IgD-negative memory B cell (primary cell): ENCODE data around the gene THAP7. TPM values are rescaled to one million over a fixed set of nuclear protein-coding genes. Genes with fewer than 3 reads are reported as not detected.
A peak's percentile ranks its signal among the peaks of the same experiment; 100 is the strongest.
"Not testable (repeated sequence)": the region's sequence is repeated elsewhere in the genome, so short reads cannot be mapped to it uniquely, and the experiment has no call there.

Experiments
- H3K27ac Mint-ChIP-seq, 3 donors: one replicate each; pipeline ENCODE4 v1.8.0; 2020 to 2022; ENCODE audit warnings: mild to moderate bottlenecking in 3 of 3, mixed read lengths in 3 of 3, moderate library complexity in 1 of 3
- H3K27me3 Mint-ChIP-seq: one replicate; pipeline ENCODE4 v1.8.0; 2021; ENCODE audit warnings: mixed read lengths
- H3K36me3 Mint-ChIP-seq: one replicate; pipeline ENCODE4 v1.8.0; 2020; ENCODE audit warnings: mild to moderate bottlenecking, mixed read lengths
- H3K4me1 Mint-ChIP-seq, 3 donors: one replicate each; pipeline ENCODE4 v1.8.0; 2020 to 2022; ENCODE audit warnings: mixed read lengths in 3 of 3, mild to moderate bottlenecking in 1 of 3
- H3K4me3 Mint-ChIP-seq, 4 donors: one replicate each; pipeline ENCODE4 v1.8.0; 2020 to 2022; ENCODE audit warnings: mild to moderate bottlenecking in 4 of 4, mixed read lengths in 4 of 4, moderate library complexity in 3 of 4
- H3K9me3 Mint-ChIP-seq, 3 donors: one replicate each; pipeline ENCODE4 v1.8.0; 2020 to 2021; ENCODE audit warnings: mixed read lengths in 3 of 3, mild to moderate bottlenecking in 1 of 3
- polyA plus RNA-seq: library from polyadenylated mRNA; unstranded; fragments of 300-500 nt; fragmentation: Illumina TruSeq; gene quantifications from one replicate; pipeline ENCODE4 v1.2.3, GENCODE V29; 2021

The THAP7 gene, protein sequence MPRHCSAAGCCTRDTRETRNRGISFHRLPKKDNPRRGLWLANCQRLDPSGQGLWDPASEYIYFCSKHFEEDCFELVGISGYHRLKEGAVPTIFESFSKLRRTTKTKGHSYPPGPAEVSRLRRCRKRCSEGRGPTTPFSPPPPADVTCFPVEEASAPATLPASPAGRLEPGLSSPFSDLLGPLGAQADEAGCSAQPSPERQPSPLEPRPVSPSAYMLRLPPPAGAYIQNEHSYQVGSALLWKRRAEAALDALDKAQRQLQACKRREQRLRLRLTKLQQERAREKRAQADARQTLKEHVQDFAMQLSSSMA
- 55.9 TPM for polyA plus RNA-seq

DNA sequence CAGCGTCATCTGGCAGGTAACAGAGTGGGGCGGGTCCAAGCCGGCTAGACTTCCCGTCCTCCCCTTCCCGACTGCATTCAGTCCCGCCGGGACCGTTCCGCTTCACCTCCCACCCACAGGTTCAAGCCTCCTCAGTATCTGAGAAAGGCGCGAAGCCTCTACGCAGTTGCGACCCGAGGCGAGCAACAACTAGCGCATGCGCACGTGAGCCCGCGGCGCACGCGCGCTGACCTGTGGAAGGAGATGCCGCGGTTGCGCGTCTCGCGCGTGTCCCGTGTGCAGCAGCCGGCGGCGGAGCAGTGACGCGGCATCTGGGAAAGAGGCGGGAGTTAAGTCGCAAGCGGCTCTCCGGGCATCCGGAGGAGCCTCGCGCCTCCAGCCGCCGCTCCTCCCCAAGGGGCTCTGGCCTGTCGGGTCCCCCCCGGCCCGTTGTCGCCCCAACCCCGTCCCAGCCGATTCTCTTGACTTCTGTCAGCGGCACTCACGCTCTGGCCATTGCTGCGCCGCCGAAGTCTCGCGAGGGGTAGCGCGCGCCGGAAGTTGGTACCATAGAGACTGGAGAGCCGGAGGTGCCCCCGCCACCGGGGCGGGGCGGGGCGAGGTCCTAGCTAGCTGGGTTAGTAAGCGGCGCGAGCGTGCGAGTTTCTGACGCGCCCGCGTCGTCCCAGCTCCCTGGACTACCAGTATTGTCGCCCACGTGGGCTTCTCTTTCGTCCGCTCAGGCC, at the start of gene THAP7:
TSS of gene THAP7 (minus strand) at position 518 of the 725 bp plus-strand sequence. CDS start at position 311, 207 bp downstream.
- Mint-ChIP-seq H3K27ac (peak within 1 kb of the TSS; percentile 98 to 100 (median 99)), H3K27me3 (no peaks in the 10 kb centered on the region), H3K4me1 (peaks cover 5 to 20% (median 13%) of the 10 kb centered on the region in 3 donors), H3K4me3 (peak within 1 kb of the TSS; percentile 93 to 99 (median 98)), H3K36me3 (peaks cover 3% of the 10 kb centered on the region), H3K9me3 (no peaks in the 10 kb centered on the region)

DNA sequence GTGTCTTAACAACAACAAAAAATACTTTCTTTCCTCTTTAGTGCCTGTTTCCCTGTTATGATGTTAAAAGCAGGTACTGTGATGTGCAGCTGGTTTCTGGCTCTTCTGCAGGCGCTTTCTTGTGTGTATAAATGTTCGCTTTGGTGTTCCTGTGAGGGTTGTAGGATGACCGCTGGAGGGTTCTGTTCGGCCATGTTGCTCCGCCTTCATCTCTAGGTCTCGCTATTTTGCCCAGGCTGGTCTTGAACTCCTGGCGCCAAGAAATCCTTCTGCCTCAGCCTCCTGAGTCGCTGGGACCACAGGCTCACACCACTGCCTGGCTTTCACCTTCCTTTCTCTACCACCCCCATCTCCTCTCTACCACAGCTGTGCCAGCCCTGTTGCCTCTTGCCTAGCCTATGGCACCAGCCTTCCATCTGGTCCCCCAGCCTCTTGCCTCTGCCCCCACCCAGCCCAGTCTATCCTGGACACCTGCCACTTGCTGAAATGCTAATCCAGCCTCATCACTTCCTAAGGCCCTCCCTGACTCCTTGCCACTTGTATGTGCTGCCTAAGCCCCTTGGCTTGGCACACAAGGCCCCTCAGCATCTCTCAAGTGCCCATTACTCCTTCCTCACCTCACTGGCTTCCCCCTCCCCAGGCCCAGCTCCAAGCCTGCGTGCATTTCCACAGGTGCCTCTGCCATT, 49.4 kb upstream of the THAP7 start:
- peaks cover 2% of the 10 kb centered on the region for H3K36me3 Mint-ChIP-seq
- no peak overlapping the region for H3K4me3 Mint-ChIP-seq
- peaks cover 0 to 7% (median 6%) of the 10 kb centered on the region in 3 donors for H3K4me1 Mint-ChIP-seq
- H3K27ac Mint-ChIP-seq, result no peak overlapping the region
- H3K27me3 Mint-ChIP-seq, result peaks cover 11% of the 10 kb centered on the region
- no peaks in the 10 kb centered on the region for H3K9me3 Mint-ChIP-seq

DNA sequence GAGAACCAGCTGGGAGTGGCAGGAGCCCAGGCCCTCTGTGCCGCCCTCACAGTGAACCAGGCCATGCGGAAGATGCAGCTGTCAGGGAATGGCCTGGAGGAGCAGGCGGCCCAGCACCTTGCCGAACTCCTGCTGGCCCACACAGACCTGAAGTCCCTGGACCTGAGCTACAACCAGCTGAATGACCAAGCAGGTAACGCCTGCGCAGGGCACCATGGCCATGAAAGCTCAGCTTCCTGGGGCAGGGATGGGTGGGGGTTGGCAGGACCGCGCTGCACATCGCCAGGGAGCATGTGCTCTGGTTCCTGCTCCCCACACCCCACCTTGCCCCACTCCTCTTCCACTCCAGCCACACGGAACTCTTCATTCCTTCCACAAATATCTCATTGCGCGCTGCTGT, 47.0 kb upstream of the THAP7 start:
- H3K4me3 Mint-ChIP-seq, H3K36me3 Mint-ChIP-seq, H3K27ac Mint-ChIP-seq, H3K27me3 Mint-ChIP-seq, H3K9me3 Mint-ChIP-seq: not testable (repeated sequence)
- peaks cover 8 to 16% (median 10%) of the 10 kb centered on the region in 3 donors for H3K4me1 Mint-ChIP-seq

DNA sequence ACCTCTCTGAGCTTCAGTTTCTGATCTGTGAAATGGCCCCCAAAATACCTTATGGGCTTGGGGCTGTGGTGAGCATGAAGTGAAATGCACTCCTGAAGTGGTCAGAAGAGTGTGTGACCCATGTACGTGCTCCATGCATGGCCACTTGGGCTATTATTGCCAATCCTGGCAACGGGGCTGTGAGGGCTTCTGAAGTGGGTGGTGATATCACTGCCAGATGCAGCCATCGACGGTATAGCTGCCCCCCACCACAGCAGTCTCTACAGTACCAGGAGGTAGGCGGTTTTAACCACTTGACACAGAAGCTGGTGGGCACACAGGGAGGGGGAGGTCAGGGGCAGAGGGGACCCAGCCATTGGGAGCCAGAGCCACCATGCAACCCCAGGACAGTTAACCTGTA, 46.5 kb upstream of the THAP7 start:
- not testable (repeated sequence) for H3K9me3 Mint-ChIP-seq, H3K27ac Mint-ChIP-seq, H3K4me3 Mint-ChIP-seq, H3K36me3 Mint-ChIP-seq
- H3K27me3 Mint-ChIP-seq, result peaks cover 11% of the 10 kb centered on the region
- H3K4me1 Mint-ChIP-seq, result peaks cover 10 to 17% (median 11%) of the 10 kb centered on the region in 3 donors

DNA sequence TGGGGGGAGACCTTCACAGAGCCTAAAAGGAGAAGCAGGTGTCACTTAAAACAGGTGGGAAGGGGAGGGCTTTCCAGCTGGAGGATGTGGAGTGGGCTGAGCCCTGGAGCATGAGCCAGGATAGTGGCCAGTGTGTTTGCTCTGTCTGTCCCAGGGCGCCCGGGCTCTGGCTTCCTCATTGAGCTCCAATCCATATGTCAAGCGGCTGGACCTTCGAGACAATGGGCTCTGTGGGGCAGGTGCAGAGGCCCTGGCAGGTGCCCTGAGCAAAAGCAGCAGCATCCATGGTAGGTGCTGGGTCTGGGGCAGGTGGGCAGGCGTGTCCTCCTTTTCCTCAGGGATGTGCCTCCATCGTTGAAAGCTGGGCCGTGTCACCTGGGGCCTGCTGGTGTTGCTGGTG, 45.8 kb upstream of the THAP7 start:
- Mint-ChIP-seq H3K27me3 (peaks cover 13% of the 10 kb centered on the region), H3K9me3 (no peaks in the 10 kb centered on the region), H3K4me1 (peaks cover 12 to 20% (median 12%) of the 10 kb centered on the region in 3 donors), H3K27ac (no peak overlapping the region), H3K4me3 (no peak overlapping the region), H3K36me3 (peaks cover 2% of the 10 kb centered on the region)

DNA sequence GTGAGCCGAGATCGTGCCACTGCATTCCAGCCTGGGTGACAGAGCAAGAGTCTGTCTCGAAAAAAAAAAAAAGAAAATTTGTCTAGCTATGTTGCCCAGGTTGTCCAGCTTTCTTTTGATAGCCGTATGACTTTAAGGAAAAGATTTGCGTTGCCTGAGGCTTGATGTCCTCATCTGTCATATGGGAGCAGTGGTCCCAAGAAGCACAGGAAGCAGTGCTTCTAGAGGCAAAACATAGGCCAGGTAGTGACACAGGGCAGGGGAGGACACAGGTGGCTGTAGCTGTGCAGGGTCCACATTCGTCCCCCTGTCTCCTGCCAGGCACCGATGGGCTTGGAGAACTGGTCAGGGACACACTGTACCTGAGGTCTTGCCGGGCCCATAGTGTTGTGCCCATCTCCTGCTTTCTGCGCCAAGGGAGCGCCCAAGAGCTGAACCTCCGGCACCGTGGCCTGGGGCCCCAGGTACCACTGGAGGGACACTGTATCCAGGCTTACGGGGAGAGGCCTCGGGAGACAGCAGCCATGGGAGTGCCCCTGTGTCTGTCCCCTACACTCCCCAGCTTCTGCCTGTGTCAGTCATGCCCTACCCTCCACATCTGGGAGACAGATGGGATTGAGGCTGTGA, 45.2 kb upstream of the THAP7 start:
- H3K9me3 Mint-ChIP-seq, result no peaks in the 10 kb centered on the region
- peaks cover 12 to 20% (median 12%) of the 10 kb centered on the region in 3 donors for H3K4me1 Mint-ChIP-seq
- H3K27ac Mint-ChIP-seq, result no peak overlapping the region
- H3K36me3 Mint-ChIP-seq, result peaks cover 2% of the 10 kb centered on the region
- H3K4me3 Mint-ChIP-seq, result no peak overlapping the region
- H3K27me3 Mint-ChIP-seq, result peaks cover 13% of the 10 kb centered on the region

DNA sequence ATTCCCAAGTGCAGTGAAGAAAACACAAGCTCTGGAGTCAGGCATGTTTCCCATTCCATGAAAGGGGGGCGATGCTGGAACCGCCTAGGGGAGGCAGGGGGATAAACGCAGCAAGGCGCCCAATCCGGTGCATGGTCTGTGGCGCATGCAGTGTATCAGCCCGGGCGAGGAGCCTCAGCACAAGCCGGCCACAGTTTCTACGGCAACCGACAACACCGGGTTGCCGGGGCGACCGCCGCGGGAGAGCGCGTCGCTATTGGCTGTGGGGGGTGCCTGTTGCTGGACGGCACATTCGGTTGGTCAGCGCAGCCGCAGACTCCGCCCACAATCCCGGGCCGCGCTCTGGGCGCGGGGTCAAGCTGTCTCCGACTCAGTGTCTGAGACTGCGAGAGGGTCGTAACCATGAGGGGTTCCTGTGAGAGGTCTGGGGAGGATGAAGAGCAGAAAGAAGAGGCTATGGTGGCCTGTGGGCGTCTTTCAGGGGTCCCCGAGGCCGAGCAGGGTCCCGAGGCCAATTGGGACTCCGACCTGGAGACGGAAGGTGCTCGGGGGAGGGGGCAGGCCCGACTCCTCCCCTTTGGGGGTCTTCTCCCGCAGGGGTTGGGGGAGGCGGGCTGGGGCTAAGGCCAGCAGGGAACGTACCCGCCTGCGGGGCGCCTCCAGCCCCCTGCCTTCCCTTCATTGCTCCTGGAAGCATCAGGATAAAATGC, 43.8 kb upstream of the THAP7 start, which contains the start of gene LRRC74B:
TSS of gene LRRC74B (plus strand) at position 362 of the 710 bp plus-strand sequence. CDS start at position 403, 41 bp downstream.
- H3K4me3 Mint-ChIP-seq, result peak within 1 kb of the TSS; percentile 48 to 89 (median 73)

DNA sequence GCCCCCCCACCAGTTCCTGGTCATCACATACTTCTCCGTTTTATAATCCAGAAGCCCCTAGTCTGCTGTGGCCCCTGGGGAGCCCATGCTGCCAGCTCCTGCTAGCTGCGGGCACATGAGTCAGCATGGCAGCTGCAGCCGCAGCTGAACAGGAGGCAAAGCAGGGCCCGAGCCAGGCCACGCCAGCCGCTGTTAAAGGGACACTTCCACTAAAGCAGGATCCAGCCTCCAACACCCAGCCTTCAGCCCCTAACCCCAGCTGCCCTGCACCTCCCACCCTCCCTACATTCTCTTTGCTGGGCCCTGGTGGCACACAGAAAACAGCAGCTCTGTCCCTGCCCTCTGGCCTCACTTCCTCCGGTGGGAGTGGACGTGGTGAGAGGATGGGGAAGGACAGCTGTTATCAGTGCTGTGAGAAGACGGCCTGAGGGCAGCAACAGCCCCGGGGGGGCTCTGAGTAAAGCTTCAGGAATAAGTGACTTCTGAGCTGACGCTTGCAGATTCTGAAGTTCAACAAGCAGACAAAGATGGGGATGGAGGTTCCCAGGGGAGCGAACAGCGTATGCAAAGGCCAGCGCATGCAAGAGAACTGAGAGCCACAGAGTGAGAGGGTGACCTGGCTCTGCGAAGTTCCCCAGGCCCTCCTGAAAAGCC, 43.1 kb upstream of the THAP7 start:
- Mint-ChIP-seq H3K4me1 (peaks cover 12 to 20% (median 12%) of the 10 kb centered on the region in 3 donors), H3K36me3 (no peaks in the 10 kb centered on the region), H3K27me3 (peaks cover 13% of the 10 kb centered on the region), H3K4me3 (peak overlapping the region; percentile 48 to 89 (median 73)), H3K27ac (peak overlapping the region; percentile 95 to 96 (median 95)), H3K9me3 (no peaks in the 10 kb centered on the region)

More for the DNA sequence above, 43.8 kb upstream of the THAP7 start, which contains the start of gene LRRC74B:
- H3K27ac Mint-ChIP-seq, result peak within 1 kb of the TSS; percentile 95 to 96 (median 95)
- H3K36me3 Mint-ChIP-seq, result peaks cover 2% of the 10 kb centered on the region
- H3K27me3 Mint-ChIP-seq, result peaks cover 13% of the 10 kb centered on the region
- H3K9me3 Mint-ChIP-seq, result no peaks in the 10 kb centered on the region
- peaks cover 12 to 20% (median 12%) of the 10 kb centered on the region in 3 donors for H3K4me1 Mint-ChIP-seq

DNA sequence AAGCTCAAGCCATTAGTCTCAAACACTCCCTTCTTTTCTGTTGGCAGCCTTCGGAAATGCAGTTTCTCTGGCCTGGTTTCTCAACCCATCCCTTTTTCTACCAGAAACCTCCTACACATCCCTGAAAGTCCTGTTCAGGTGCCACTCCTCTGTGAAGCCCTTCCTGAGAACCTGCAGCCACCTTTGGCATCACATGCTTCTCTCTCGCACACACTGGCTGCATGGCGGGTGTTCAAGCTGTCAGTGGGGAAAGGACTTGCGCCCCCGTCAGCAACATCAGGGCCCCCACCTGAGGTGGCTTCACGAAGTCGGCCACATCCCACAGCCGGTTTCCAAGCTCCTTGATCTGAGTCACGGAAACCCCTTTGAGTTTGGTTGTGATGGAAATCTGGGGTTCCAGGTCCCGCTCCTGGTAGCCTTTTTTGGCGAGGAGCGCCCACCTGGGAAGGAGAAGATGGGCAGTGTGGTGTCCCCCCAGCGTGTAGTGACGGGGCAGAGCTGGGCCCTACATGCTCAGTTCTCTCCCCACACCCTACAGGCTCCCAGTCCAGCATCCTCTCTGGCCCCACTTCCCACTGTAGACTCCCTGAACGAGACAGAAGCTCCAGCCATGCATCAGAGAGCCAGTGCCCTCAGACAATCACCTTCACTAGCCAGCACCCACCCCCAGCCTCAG, 42.1 kb upstream of the THAP7 start:
- Mint-ChIP-seq H3K27ac (no peak overlapping the region), H3K36me3 (no peaks in the 10 kb centered on the region), H3K4me1 (peaks cover 12 to 20% (median 12%) of the 10 kb centered on the region in 3 donors), H3K27me3 (peaks cover 13% of the 10 kb centered on the region), H3K9me3 (no peaks in the 10 kb centered on the region), H3K4me3 (peak overlapping the region in 2 of 4 donors; percentile 8 to 37)

DNA sequence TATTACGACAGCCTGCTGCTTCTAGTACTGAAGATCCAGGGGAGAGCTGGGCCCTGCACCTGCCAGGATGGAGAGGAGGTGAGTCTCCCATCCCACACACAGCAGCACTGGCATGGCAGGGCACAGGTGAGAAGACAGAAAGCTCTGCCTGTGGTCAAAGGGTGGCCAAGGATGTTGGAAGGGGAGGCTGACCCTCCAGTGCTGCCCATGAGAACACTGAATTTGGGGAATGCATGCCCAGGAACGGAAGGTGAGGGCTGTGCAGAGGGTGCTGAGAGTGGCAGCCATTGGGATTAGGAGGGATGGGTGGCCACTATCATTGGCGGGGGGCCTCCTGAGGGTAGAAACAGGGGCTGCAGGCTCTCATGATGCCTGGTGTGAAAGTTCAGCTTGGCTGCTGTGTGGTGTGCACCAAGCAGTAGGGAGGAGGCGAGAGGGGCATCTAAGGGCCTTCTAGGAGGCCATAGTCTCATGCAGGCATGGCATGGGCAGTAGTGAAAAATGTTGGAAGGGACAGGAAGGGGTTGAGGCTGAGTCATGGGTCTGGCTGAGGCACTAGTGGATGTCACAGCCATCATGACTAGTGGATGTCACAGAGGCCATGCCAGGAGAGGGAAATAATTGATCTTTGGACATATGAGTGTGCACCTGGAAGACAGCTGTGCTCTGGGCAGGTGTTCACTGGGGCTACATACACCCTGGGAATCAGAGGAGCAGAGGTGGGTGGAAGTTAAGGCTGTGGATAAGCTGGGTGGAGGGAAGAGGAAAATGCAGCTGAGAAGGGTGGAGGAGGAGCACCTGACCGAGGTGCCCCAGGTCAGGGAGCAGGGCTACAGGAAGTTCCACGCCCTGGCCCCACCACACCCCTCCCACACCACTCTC, 41.3 kb upstream of the THAP7 start:
- H3K27ac Mint-ChIP-seq, result no peak overlapping the region
- peaks cover 12 to 20% (median 12%) of the 10 kb centered on the region in 3 donors for H3K4me1 Mint-ChIP-seq
- no peaks in the 10 kb centered on the region for H3K36me3 Mint-ChIP-seq
- peak overlapping the region in 3 of 4 donors; percentile 8 to 85 (median 14) for H3K4me3 Mint-ChIP-seq
- no peaks in the 10 kb centered on the region for H3K9me3 Mint-ChIP-seq
- peaks cover 17% of the 10 kb centered on the region for H3K27me3 Mint-ChIP-seq

DNA sequence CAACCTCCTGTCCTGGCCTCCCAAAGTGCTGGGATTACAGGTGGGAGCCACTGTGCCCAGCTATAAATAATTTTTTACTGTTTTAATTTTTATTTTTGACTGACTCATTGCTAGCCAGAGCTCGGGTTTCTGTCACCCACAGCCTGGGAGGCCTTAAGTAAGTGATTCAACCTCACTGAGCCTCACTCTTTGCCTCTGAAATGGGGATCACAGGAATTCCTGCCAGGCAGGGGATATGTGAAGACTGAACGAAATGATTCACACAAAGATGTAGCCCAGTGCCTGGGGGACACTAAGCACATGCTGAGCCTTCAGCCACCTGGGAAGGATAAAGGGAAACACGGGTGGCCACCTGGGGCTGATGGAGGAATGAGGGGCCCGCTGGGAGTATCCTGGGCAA, 40.0 kb upstream of the THAP7 start:
- H3K27ac Mint-ChIP-seq, result no peak overlapping the region
- H3K27me3 Mint-ChIP-seq, result peaks cover 20% of the 10 kb centered on the region
- H3K4me1 Mint-ChIP-seq, result peaks cover 12 to 20% (median 12%) of the 10 kb centered on the region in 3 donors
- no peaks in the 10 kb centered on the region for H3K36me3 Mint-ChIP-seq
- H3K4me3 Mint-ChIP-seq, result no peak overlapping the region
- H3K9me3 Mint-ChIP-seq, result no peaks in the 10 kb centered on the region

DNA sequence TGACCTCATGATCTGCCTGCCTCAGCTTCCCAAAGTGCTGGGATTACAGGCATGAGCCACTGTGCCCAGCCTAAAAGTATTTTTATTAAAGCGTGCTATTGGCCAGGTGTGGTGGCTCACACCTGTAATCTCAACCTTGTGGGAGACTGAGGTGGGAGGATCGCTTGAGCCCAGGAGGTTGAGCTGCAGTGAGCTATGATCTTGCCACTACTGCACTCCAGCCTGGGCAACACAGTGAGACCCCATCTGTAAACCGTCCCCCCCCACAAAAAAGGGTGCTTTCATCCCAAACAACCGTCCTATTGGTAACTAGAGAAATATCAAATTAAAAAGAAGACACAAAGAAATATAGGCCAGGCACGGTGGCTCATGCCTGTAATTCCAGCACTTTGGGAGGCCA, 37.2 kb upstream of the THAP7 start:
- H3K9me3 Mint-ChIP-seq, H3K4me1 Mint-ChIP-seq, H3K27ac Mint-ChIP-seq: not testable (repeated sequence)

More for the DNA sequence above, 37.2 kb upstream of the THAP7 start:
- not testable (repeated sequence) for H3K36me3 Mint-ChIP-seq, H3K4me3 Mint-ChIP-seq
- peaks cover 15% of the 10 kb centered on the region for H3K27me3 Mint-ChIP-seq
